Measurements from ENCODE around the gene COLQ. TPM values are rescaled to one million over a fixed set of nuclear protein-coding genes. Genes with fewer than 3 reads are reported as not detected.
"Not testable (repeated sequence)": the region's sequence is repeated elsewhere in the genome, so short reads cannot be mapped to it uniquely, and the experiment has no call there.

Gene COLQ
- polyA plus RNA-seq (2013, experiment 1 of 2; ENCODE audit: insufficient read length) = 0.49 TPM
- polyA plus RNA-seq (2013, experiment 2 of 2; ENCODE audit: insufficient read length) = 0.94 TPM

GRCh38 chr3:15521573-15521965 lies at the start of gene COLQ:
TSS of gene COLQ (minus strand) at chr3:15521706. CDS start at chr3:15521625, 81 bp downstream.
- peak; percentile 45 for DNase-seq

- DNase-seq = no peak
These were observed 41.7 kb upstream of the COLQ start for GRCh38 chr3:15563190-15563589.

GRCh38 chr3:15562560-15562959 lies 41.1 kb upstream of the COLQ start:
- DNase-seq = no peak

- no peak for DNase-seq
These were observed 37.1 kb upstream of the COLQ start for GRCh38 chr3:15558581-15558980.

- peak; percentile 61 for DNase-seq
These were observed 36.0 kb upstream of the COLQ start for GRCh38 chr3:15557511-15557946.

- DNase-seq = no peak
These were observed 35.0 kb upstream of the COLQ start for GRCh38 chr3:15556512-15556911.

- DNase-seq = no peak
These were observed 32.2 kb upstream of the COLQ start for GRCh38 chr3:15553749-15554148.

- DNase-seq = no peak
These were observed 30.4 kb upstream of the COLQ start for GRCh38 chr3:15551902-15552301.

- DNase-seq = no peak
These were observed 28.3 kb upstream of the COLQ start for GRCh38 chr3:15549846-15550245.

GRCh38 chr3:15542614-15543013 lies 21.1 kb upstream of the COLQ start:
- DNase-seq = no peak

GRCh38 chr3:15541371-15541770 lies 19.9 kb upstream of the COLQ start:
- no peak for DNase-seq

- DNase-seq = no peak
These were observed 17.6 kb upstream of the COLQ start for GRCh38 chr3:15539066-15539465.

- DNase-seq = no peak
These were observed 16.8 kb upstream of the COLQ start for GRCh38 chr3:15538345-15538744.

GRCh38 chr3:15536856-15537255 lies 15.3 kb upstream of the COLQ start:
- DNase-seq = no peak

- no peak for DNase-seq
These were observed 14.2 kb upstream of the COLQ start for GRCh38 chr3:15535732-15536131.

GRCh38 chr3:15532614-15533013 lies 11.1 kb upstream of the COLQ start:
- DNase-seq = not testable (repeated sequence)

- no peak for DNase-seq
These were observed 9.8 kb upstream of the COLQ start for GRCh38 chr3:15531346-15531745.

- DNase-seq = no peak
These were observed 7.5 kb upstream of the COLQ start for GRCh38 chr3:15528854-15529537.

GRCh38 chr3:15527031-15527459 lies 5.5 kb upstream of the COLQ start:
- no peak for DNase-seq

GRCh38 chr3:15525790-15526189 lies 4.3 kb upstream of the COLQ start:
- DNase-seq = no peak

- DNase-seq = no peak
These were observed 2.3 kb upstream of the COLQ start for GRCh38 chr3:15523660-15524417.

GRCh38 chr3:15522016-15522415 lies 510 bp upstream of the COLQ start:
- no peak for DNase-seq

GRCh38 chr3:15520804-15521572 lies 518 bp downstream of the COLQ start:
- DNase-seq = no peak

Data from fibroblast of skin of back (primary cell).